SH-SY5Y (cell line): ENCODE results near the gene TTC38.

Experiments used
- GATA2 ChIP-seq: IDR thresholded peaks from 2 replicates; pipeline ENCODE4 v1.6.1; 2011; ENCODE audit warnings: mild to moderate bottlenecking, low read depth, low read length
- GATA3 ChIP-seq: IDR thresholded peaks from 2 replicates; pipeline ENCODE4 v1.6.1; 2011; ENCODE audit warnings: low read depth, mild to moderate bottlenecking, low read length, moderate library complexity

Gene TTC38

GRCh38 chr22:46280999-46281623 lies 13.3 kb downstream of the TTC38 start:
- TF ChIP-seq GATA2 (no peak), GATA3 (no peak)

- TF ChIP-seq GATA3 (no peak), GATA2 (no peak)
Measured at GRCh38 chr22:46281866-46282678, 14.3 kb downstream of the TTC38 start.

GRCh38 chr22:46286006-46286405 lies 18.2 kb downstream of the TTC38 start:
- TF ChIP-seq GATA3 (no peak), GATA2 (no peak)

GRCh38 chr22:46286941-46287872 lies 19.4 kb downstream of the TTC38 start:
- TF ChIP-seq GATA3 (no peak), GATA2 (no peak)

- TF ChIP-seq GATA3 (no peak), GATA2 (no peak)
Measured at GRCh38 chr22:46287873-46288751, 20.3 kb downstream of the TTC38 start.

- no peak for TF ChIP-seq GATA3
- no peak for TF ChIP-seq GATA2
Measured at GRCh38 chr22:46288846-46289243, 21.0 kb downstream of the TTC38 start.

- TF ChIP-seq GATA3 (no peak), GATA2 (no peak)
Measured at GRCh38 chr22:46289244-46289891, 21.6 kb downstream of the TTC38 start.

GRCh38 chr22:46290121-46290842 lies 22.5 kb downstream of the TTC38 start:
- TF ChIP-seq GATA2 (no peak), GATA3 (no peak)

- TF ChIP-seq GATA3 (no peak), GATA2 (no peak)
Measured at GRCh38 chr22:46290843-46291785, 23.3 kb downstream of the TTC38 start.

- TF ChIP-seq GATA3 (no peak), GATA2 (no peak)
Measured at GRCh38 chr22:46292173-46292572, 24.4 kb downstream of the TTC38 start.

GRCh38 chr22:46292732-46293131 lies 24.9 kb downstream of the TTC38 start:
- TF ChIP-seq GATA2, result no peak
- TF ChIP-seq GATA3, result no peak
